ENCODE measurements around the gene F2RL2. TPM values are rescaled to one million over a fixed set of nuclear protein-coding genes. Genes with fewer than 3 reads are reported as not detected.

The F2RL2 gene
- 0.13 TPM for total RNA-seq (2021; ENCODE audit: unreplicated experiment)
- 0.16 TPM for polyA plus RNA-seq (2012; ENCODE audit: insufficient read length)
- Bru-seq, nascent RNA, result percentile 26 among the genes with signal in this experiment
- percentile 33 among the genes with signal in this experiment for BruChase-seq, experiment 1, labeled RNA remaining after a 2-hour chase
- BruChase-seq, experiment 2, labeled RNA remaining after a 6-hour chase, result percentile 40 among the genes with signal in this experiment
- long read RNA-seq, result 0 reads

- 0 out of 2 replicates have a peak within 1 kb of the TSS, but pooled peaks have one; percentile 26 for H3K27ac ChIP-seq (ENCODE audit: low read length)
- ChIA-PET POLR2A (no interaction called here), CTCF (no interaction called here)
- no peaks in the 10 kb centered on the region for H3K36me3 ChIP-seq (ENCODE audit: control insufficient read depth, insufficient read depth, low read length)
- H3K9me3 ChIP-seq (ENCODE audit: control insufficient read depth, insufficient read depth, low read depth, low read length), result no peaks in the 10 kb centered on the region
- TF ChIP-seq SIN3A (IDR thresholded peaks at IDR 0.05; ENCODE audit: borderline replicate concordance, insufficient read depth, low read depth, low read length), result no peak
- TF ChIP-seq CTCF (IDR thresholded peaks at IDR 0.05), result no peak
- no peak for TF ChIP-seq POLR2AphosphoS5 (IDR thresholded peaks at IDR 0.05; ENCODE audit: low read depth, low read length)
- TF ChIP-seq REST (IDR thresholded peaks at IDR 0.05; ENCODE audit: insufficient read depth in 1 of 2, low read depth in 2 of 2, low read length in 1 of 2), result no peak
- TF ChIP-seq TCF7L2 (IDR thresholded peaks at IDR 0.05; ENCODE audit: low read depth, low read length), result no peak
- H3K4me1 ChIP-seq (ENCODE audit: control insufficient read depth, insufficient read depth, low read length), result peaks cover 6% of the 10 kb centered on the region
- in situ Hi-C loops (cut with HindIII; ENCODE audit: low pct_unique_long_range_greater_than_20kb, low sequenced_read_pairs), result no loop called here
- no peak for DNase-seq (ENCODE audit: low read depth, low spot score)
- peak; percentile 93 for ATAC-seq
- intact Hi-C loops (cut with micrococcal nuclease; ENCODE audit: unreplicated experiment), result no loop called here
- no TSS peak for BruUV-seq (replicated peaks)
- peak within 1 kb of the TSS; percentile 9 to 18; a peak in 2 of 4 replicates for H3K4me3 ChIP-seq (ENCODE audit: low read depth in 2 of 2, low read length in 2 of 2)
- H3K27me3 ChIP-seq (ENCODE audit: control insufficient read depth, insufficient read depth, low read length), result no peaks in the 10 kb centered on the region
Observed at GRCh38 chr5:76622973-76623596, at the start of gene F2RL2. Gene F2RL2, minus strand, starts transcription at chr5:76623403. Its CDS starts 173 bp downstream, at chr5:76623230.

- BruUV-seq (replicated peaks), result no TSS peak
- no peak overlapping the region for H3K4me3 ChIP-seq (ENCODE audit: low read depth in 2 of 2, low read length in 2 of 2)
- H3K27ac ChIP-seq (ENCODE audit: low read length), result no peak overlapping the region
- DNase-seq (ENCODE audit: low read depth, low spot score) (no peak), ATAC-seq (no peak)
- ChIA-PET CTCF (interaction anchor here (0.7 kb wide), 1 partner anchor 182 kb away, joined by 3 read pairs; no protein-coding TSS in a partner anchor), POLR2A (interaction anchor here (0.6 kb wide), 1 partner anchor 152 kb away, joined by 7 read pairs; no protein-coding TSS in a partner anchor)
- TF ChIP-seq REST (IDR thresholded peaks at IDR 0.05; ENCODE audit: insufficient read depth in 1 of 2, low read depth in 2 of 2, low read length in 1 of 2) (no peak), CTCF (IDR thresholded peaks at IDR 0.05) (no peak), SIN3A (IDR thresholded peaks at IDR 0.05; ENCODE audit: borderline replicate concordance, insufficient read depth, low read depth, low read length) (no peak), POLR2AphosphoS5 (IDR thresholded peaks at IDR 0.05; ENCODE audit: low read depth, low read length) (no peak), TCF7L2 (IDR thresholded peaks at IDR 0.05; ENCODE audit: low read depth, low read length) (no peak)
- intact Hi-C loops (cut with micrococcal nuclease; ENCODE audit: unreplicated experiment), result no loop called here
- no peaks in the 10 kb centered on the region for H3K36me3 ChIP-seq (ENCODE audit: control insufficient read depth, insufficient read depth, low read length)
- H3K4me1 ChIP-seq (ENCODE audit: control insufficient read depth, insufficient read depth, low read length), result no peaks in the 10 kb centered on the region
- H3K27me3 ChIP-seq (ENCODE audit: control insufficient read depth, insufficient read depth, low read length), result no peaks in the 10 kb centered on the region
- no peaks in the 10 kb centered on the region for H3K9me3 ChIP-seq (ENCODE audit: control insufficient read depth, insufficient read depth, low read depth, low read length)
- in situ Hi-C loops (cut with HindIII; ENCODE audit: low pct_unique_long_range_greater_than_20kb, low sequenced_read_pairs), result no loop called here
Observed at GRCh38 chr5:76672242-76672641, 49.0 kb upstream of the F2RL2 start.
